ENCODE results near the gene NME5. TPM values are rescaled to one million over a fixed set of nuclear protein-coding genes. Genes with fewer than 3 reads are reported as not detected.
"Not testable (repeated sequence)": the region's sequence is repeated elsewhere in the genome, so short reads cannot be mapped to it uniquely, and the experiment has no call there.

The NME5 gene
- total and polyA plus RNA-seq, 10 donors = 0.13 to 1.3 (median 0.51) TPM; not detected in 4

DNA sequence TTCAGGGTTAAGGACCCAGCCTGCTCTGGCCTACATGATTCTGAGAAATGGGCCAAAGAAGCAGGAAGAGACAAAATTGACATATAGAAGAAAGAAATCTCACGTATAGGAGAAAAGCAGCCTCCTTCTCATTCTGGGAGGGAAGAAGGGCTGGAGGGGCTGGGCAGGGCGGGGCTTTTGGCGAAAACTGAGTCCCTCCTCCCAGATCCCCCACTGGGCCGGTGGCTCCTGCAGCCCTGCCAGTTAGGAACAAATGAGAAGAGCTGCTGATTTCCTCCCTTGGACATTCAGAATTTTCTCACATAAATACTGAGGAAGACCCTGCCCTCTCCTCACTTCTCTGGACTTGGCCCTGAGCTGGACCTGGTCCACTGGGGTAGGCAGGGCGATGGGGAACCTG is 55.5 kb downstream of the NME5 start, which contains the start of gene WNT8A:
TSS of gene WNT8A (plus strand) at position 332 of the 400 bp plus-strand sequence. CDS start 95 bp downstream, outside the sequence.
- intact Hi-C loops (cut with DNase I; ENCODE audit: low total_unique reads) = no loop called here
- no peaks in the 10 kb centered on the region for H3K27me3 ChIP-seq (replicated peaks in 1 of 7)
- H3K36me3 ChIP-seq = no peaks in the 10 kb centered on the region
- TF ChIP-seq POLR2A (IDR thresholded peaks at IDR 0.05) = no peak
- TF ChIP-seq, protein P1, sequence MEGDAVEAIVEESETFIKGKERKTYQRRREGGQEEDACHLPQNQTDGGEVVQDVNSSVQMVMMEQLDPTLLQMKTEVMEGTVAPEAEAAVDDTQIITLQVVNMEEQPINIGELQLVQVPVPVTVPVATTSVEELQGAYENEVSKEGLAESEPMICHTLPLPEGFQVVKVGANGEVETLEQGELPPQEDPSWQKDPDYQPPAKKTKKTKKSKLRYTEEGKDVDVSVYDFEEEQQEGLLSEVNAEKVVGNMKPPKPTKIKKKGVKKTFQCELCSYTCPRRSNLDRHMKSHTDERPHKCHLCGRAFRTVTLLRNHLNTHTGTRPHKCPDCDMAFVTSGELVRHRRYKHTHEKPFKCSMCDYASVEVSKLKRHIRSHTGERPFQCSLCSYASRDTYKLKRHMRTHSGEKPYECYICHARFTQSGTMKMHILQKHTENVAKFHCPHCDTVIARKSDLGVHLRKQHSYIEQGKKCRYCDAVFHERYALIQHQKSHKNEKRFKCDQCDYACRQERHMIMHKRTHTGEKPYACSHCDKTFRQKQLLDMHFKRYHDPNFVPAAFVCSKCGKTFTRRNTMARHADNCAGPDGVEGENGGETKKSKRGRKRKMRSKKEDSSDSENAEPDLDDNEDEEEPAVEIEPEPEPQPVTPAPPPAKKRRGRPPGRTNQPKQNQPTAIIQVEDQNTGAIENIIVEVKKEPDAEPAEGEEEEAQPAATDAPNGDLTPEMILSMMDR (IDR thresholded peaks at IDR 0.05 in 8 of 11, conservative IDR thresholded peaks at IDR 0.05 in 3 of 11) = no peak
- TF ChIP-seq POLR2AphosphoS5 (IDR thresholded peaks at IDR 0.05) = no peak
- no peaks in the 10 kb centered on the region for H3K9me3 ChIP-seq
- 82 to 94% (median 87%) methylated on average over 5 of the region's 5 CpGs for WGBS, 5 donors
- no peak within 1 kb of the TSS for H3K4me3 ChIP-seq
- H3K4me1 ChIP-seq = peaks cover 0 to 15% (median 7%) of the 10 kb centered on the region in 6 donors
- no peak within 1 kb of the TSS for H3K27ac ChIP-seq
- peak; percentile 28 for DNase-seq

GRCh38 chr5:138082033-138082432 is 57.2 kb downstream of the NME5 start:
- Histone ChIP-seq H3K27me3 (replicated peaks in 1 of 7) (no peaks in the 10 kb centered on the region), H3K4me1 (peaks cover 0 to 15% (median 8%) of the 10 kb centered on the region in 6 donors), H3K9me3 (no peaks in the 10 kb centered on the region), H3K4me3 (no peak overlapping the region), H3K36me3 (no peaks in the 10 kb centered on the region), H3K27ac (no peak overlapping the region)
- whole genome bisulfite sequencing, 5 donors = 84 to 90% (median 88%) methylated on average over 4 of the region's 4 CpGs
- DNase-seq = peak; percentile 24
- intact Hi-C loops (cut with DNase I; ENCODE audit: low total_unique reads) = no loop called here
- TF ChIP-seq POLR2A (IDR thresholded peaks at IDR 0.05) (no peak), POLR2AphosphoS5 (IDR thresholded peaks at IDR 0.05) (no peak)
- TF ChIP-seq, protein P1 (IDR thresholded peaks at IDR 0.05 in 8 of 11, conservative IDR thresholded peaks at IDR 0.05 in 3 of 11) = no peak

DNA sequence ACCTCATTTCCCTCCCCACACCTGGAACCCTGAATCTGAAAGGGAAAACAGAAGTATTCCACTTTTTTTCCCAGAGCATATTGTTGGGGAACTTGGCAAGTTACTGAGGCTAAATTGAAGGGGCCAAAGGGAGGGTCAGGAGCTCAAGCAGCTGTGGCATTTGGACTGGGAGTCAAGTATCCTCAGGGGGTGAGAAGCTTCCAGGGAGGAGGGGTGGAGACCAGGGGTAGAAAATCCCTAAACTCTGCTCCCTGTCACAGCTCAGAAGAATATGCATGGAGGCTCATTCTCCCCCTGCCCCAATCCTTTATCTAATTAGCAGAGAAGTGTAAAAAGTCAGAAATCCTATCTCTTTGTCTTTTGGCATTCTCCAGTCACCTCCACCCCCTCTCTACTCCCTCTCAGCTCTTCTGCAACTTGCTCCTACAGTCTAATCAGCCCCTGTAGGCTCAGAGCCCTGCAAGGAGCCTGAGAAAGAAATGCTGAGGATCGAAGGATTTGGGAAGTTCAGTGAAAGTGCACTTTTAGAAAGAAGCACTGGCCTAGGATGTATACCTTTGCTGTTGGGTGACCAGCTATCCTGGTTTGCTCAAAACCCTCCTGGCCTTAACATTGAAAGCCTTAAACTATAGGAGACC is 61.1 kb downstream of the NME5 start:
- intact Hi-C loops (cut with DNase I; ENCODE audit: low total_unique reads) = loop anchor here (10.0 kb wide), 1 partner anchor 453 kb away; no protein-coding TSS in a partner anchor
- Histone ChIP-seq H3K9me3 (no peaks in the 10 kb centered on the region), H3K4me3 (no peak overlapping the region), H3K27me3 (replicated peaks in 1 of 7) (no peaks in the 10 kb centered on the region), H3K36me3 (no peaks in the 10 kb centered on the region), H3K4me1 (peaks cover 0 to 15% (median 8%) of the 10 kb centered on the region in 6 donors), H3K27ac (no peak overlapping the region)
- TF ChIP-seq, protein P1 (IDR thresholded peaks at IDR 0.05 in 8 of 11, conservative IDR thresholded peaks at IDR 0.05 in 3 of 11) = no peak
- no peak for TF ChIP-seq POLR2A (IDR thresholded peaks at IDR 0.05)
- TF ChIP-seq POLR2AphosphoS5 (IDR thresholded peaks at IDR 0.05) = no peak
- DNase-seq = no peak
- WGBS, 5 donors = 29 to 77% (median 61%) methylated on average over 1 of the region's 1 CpG

DNA sequence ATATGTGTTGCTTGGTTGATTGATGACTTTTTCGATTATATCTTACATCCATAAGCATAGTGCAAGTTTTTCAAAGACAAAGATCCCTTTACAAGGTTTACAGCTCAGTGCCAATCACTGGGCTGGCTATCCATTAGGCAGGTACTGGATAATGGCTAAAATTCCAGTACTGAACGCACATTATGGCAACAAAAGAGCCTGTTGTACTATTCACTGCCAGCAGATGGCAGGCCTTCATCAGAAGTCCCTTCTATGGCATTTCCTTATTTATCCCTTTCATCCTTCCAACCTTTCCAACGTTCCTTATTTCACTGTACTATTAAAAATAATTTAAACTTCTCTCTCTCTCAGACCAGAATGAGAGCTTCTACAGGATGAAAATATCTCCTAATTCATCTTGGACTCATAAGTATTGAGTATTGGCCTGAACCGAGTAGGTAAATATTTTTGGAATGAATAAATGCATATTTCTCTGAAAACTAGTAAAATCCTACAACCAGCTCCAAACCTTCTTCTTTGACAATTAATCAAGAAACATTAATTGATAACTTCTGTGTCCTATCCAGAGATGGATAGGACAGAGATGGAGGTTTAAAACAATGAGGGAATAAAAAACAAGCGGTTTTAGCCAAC is 62.0 kb downstream of the NME5 start:
- Histone ChIP-seq H3K4me3 (no peak overlapping the region), H3K27ac (no peak overlapping the region), H3K9me3 (no peaks in the 10 kb centered on the region), H3K4me1 (peaks cover 0 to 15% (median 8%) of the 10 kb centered on the region in 6 donors), H3K27me3 (replicated peaks in 1 of 7) (peaks cover 0 to under 1% (median 0%) of the 10 kb centered on the region in 7 donors), H3K36me3 (no peaks in the 10 kb centered on the region)
- TF ChIP-seq, protein P1 (IDR thresholded peaks at IDR 0.05 in 8 of 11, conservative IDR thresholded peaks at IDR 0.05 in 3 of 11) = peak; percentile 63 to 85 (median 78)
- TF ChIP-seq POLR2A (IDR thresholded peaks at IDR 0.05) = no peak
- intact Hi-C loops (cut with DNase I; ENCODE audit: low total_unique reads) = loop anchor here (2.0 to 10.0 kb wide), 2 partner anchors 56 to 452 kb away; no protein-coding TSS in a partner anchor
- no peak for DNase-seq
- 34 to 38% (median 35%) methylated on average over 5 of the region's 5 CpGs for WGBS, 5 donors

- H3K9me3 ChIP-seq; H3K36me3 ChIP-seq; H3K27ac ChIP-seq; H3K4me3 ChIP-seq; H3K4me1 ChIP-seq; H3K27me3 ChIP-seq (replicated peaks in 1 of 7): not testable (repeated sequence)
- DNase-seq = peak; percentile 18
- intact Hi-C loops (cut with DNase I; ENCODE audit: low total_unique reads) = loop anchor here (10.0 kb wide), 1 partner anchor 445 kb away; no protein-coding TSS in a partner anchor
- 87 to 93% (median 92%) methylated on average over 4 to 32 of the region's 32 CpGs for WGBS, 5 donors
Observed at GRCh38 chr5:138070026-138070425, 69.2 kb downstream of the NME5 start.
